Keratinocyte (primary cell): ENCODE data around the gene OTOR.

Experiments
- CTCF ChIP-seq, 3 experiments: IDR thresholded peaks in 1 of 3; conservative IDR thresholded peaks in 1 of 3; optimal IDR thresholded peaks in 1 of 3; 2 replicates in 2 of 3; 3 replicates in 1 of 3; pipeline versions ENCODE3 to v1.5.1; 2011; ENCODE audit warnings: low read length in 3 of 3, mild to moderate bottlenecking in 3 of 3, moderate library complexity in 2 of 3, control low read depth in 1 of 3, inconsistent platforms in 1 of 3; ENCODE audit not compliant: insufficient read depth in 2 of 3; ENCODE audit errors: extremely low read depth in 1 of 3
- EZH2 ChIP-seq: IDR thresholded peaks from one replicate; pipeline ENCODE4 v1.6.1; 2012; ENCODE audit warnings: inconsistent platforms, mild to moderate bottlenecking, low read length, moderate library complexity

GRCh38 chr20:16740365-16741072 lies 7.6 kb upstream of the OTOR start:
- no peak for TF ChIP-seq CTCF (optimal IDR thresholded peaks at IDR 0.05 in 1 of 3, IDR thresholded peaks at IDR 0.05 in 1 of 3, conservative IDR thresholded peaks at IDR 0.05 in 1 of 3; ENCODE audit: extremely low read depth in 1 of 3, insufficient read depth in 2 of 3, low read length in 3 of 3)
- no peak for TF ChIP-seq EZH2
